Measurements from ENCODE around the gene OR51D1.

The OR51D1 gene

DNA sequence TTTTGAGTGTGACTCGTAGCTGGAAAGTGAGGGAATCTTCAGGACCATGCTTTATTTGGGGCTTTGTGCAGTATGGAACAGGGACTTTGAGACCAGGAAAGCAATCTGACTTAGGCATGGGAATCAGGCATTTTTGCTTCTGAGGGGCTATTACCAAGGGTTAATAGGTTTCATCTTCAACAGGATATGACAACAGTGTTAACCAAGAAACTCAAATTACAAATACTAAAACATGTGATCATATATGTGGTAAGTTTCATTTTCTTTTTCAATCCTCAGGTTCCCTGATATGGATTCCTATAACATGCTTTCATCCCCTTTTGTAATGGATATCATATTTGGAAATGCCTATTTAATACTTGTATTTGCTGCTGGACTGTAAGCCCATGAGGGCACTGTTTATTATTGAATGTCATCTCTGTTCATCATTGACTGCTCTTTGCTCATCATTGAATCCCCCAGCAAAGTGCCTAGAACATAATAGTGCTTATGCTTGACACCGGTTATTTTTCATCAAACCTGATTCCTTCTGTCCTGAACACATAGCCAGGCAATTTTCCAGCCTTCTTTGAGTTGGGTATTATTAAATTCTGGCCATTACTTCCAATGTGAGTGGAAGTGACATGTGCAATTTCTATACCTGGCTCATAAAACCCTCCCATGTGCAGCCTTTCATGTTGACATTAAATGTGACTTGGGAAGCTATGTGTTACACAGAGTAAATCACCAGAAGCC lies 17.5 kb downstream of the OR51D1 start:
- Histone ChIP-seq H3K4me1 (ENCODE audit: control insufficient read depth, low read length) (no peaks in the 10 kb centered on the region), H3K36me3 (ENCODE audit: control insufficient read depth, low read length) (no peaks in the 10 kb centered on the region), H3K9me3 (ENCODE audit: control insufficient read depth, insufficient read depth, low read length) (no peaks in the 10 kb centered on the region), H3K4me2 (ENCODE audit: low read length) (no peak overlapping the region), H3K27ac (ENCODE audit: low read depth, low read length) (no peak overlapping the region), H3K27me3 (ENCODE audit: control insufficient read depth, low read length) (0 out of 2 replicates have a peak, but pooled peaks cover 5% of the 10 kb centered on the region), H4K20me1 (ENCODE audit: control insufficient read depth, insufficient read depth, low read depth, low read length) (no peaks in the 10 kb centered on the region), H3K9me2 (replicated peaks; ENCODE audit: control insufficient read depth, low read length) (no peaks in the 10 kb centered on the region), H3F3A (ENCODE audit: control insufficient read depth, insufficient read depth) (no peaks in the 10 kb centered on the region), H3K79me2 (ENCODE audit: control insufficient read depth, low read length) (no peaks in the 10 kb centered on the region), H3K4me3 (ENCODE audit: low read length) (no peak overlapping the region)
- no peak for TF ChIP-seq EZH2phosphoT487 (IDR thresholded peaks at IDR 0.05; ENCODE audit: borderline replicate concordance, low read length)
- TF ChIP-seq, protein P1, sequence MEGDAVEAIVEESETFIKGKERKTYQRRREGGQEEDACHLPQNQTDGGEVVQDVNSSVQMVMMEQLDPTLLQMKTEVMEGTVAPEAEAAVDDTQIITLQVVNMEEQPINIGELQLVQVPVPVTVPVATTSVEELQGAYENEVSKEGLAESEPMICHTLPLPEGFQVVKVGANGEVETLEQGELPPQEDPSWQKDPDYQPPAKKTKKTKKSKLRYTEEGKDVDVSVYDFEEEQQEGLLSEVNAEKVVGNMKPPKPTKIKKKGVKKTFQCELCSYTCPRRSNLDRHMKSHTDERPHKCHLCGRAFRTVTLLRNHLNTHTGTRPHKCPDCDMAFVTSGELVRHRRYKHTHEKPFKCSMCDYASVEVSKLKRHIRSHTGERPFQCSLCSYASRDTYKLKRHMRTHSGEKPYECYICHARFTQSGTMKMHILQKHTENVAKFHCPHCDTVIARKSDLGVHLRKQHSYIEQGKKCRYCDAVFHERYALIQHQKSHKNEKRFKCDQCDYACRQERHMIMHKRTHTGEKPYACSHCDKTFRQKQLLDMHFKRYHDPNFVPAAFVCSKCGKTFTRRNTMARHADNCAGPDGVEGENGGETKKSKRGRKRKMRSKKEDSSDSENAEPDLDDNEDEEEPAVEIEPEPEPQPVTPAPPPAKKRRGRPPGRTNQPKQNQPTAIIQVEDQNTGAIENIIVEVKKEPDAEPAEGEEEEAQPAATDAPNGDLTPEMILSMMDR (IDR thresholded peaks at IDR 0.05; ENCODE audit: low read depth, low read length, poor library complexity, severe bottlenecking) = no peak

DNA sequence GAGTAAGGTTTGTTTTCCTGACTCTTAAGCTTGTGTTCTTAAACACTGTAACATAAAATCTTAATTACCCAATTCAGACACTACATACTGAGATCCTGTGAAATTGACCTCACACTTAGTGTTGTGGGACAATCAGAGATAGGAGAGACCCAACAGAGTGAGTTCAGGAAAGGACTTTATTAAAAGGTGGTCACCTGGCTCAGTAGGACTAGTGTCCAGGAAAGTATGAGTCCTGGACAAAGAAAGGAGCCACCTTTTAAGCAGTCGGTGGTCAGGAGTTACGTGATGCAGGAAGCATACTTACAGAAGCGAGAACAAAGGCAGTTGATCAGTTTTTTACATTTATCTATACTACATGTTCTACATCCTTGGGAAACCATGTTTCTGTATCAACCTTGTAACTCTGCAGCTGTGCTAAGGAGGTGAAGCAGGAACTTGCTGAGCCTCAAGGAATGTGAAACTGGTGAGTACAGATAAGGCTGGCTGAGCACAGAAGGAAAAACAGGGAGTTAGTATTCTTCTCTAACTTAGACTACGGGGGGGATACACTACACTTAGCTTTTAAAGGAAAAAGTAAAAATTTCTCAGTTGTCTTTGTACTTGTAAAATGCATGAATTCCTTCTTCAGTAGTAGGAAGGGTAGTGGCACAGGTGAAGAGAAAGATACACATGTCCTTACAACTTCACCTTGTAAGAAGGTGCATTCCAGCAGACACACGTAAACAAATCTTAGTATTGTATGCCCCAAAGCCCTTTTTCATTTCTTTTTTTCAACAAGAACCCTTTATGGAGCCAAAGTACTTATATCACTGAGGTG lies 21.6 kb downstream of the OR51D1 start:
- no peak overlapping the region for H3K27ac ChIP-seq (ENCODE audit: low read depth, low read length)
- H3K36me3 ChIP-seq (ENCODE audit: control insufficient read depth, low read length) = no peaks in the 10 kb centered on the region
- no peaks in the 10 kb centered on the region for H3K79me2 ChIP-seq (ENCODE audit: control insufficient read depth, low read length)
- H3K4me1 ChIP-seq (ENCODE audit: control insufficient read depth, low read length) = no peaks in the 10 kb centered on the region
- 0 out of 2 replicates have a peak, but pooled peaks cover 5% of the 10 kb centered on the region for H3K27me3 ChIP-seq (ENCODE audit: control insufficient read depth, low read length)
- no peaks in the 10 kb centered on the region for H3F3A ChIP-seq (ENCODE audit: control insufficient read depth, insufficient read depth)
- no peak overlapping the region for H3K4me3 ChIP-seq (ENCODE audit: low read length)
- no peaks in the 10 kb centered on the region for H4K20me1 ChIP-seq (ENCODE audit: control insufficient read depth, insufficient read depth, low read depth, low read length)
- TF ChIP-seq, protein P1 (IDR thresholded peaks at IDR 0.05; ENCODE audit: low read depth, low read length, poor library complexity, severe bottlenecking) = no peak
- TF ChIP-seq EZH2phosphoT487 (IDR thresholded peaks at IDR 0.05; ENCODE audit: borderline replicate concordance, low read length) = no peak
- no peaks in the 10 kb centered on the region for H3K9me3 ChIP-seq (ENCODE audit: control insufficient read depth, insufficient read depth, low read length)
- H3K9me2 ChIP-seq (replicated peaks; ENCODE audit: control insufficient read depth, low read length) = no peaks in the 10 kb centered on the region
- no peak overlapping the region for H3K4me2 ChIP-seq (ENCODE audit: low read length)

GRCh38 chr11:4662876-4663275 lies 25.6 kb downstream of the OR51D1 start:
- no peaks in the 10 kb centered on the region for H3K9me2 ChIP-seq (replicated peaks; ENCODE audit: control insufficient read depth, low read length)
- H3K79me2 ChIP-seq (ENCODE audit: control insufficient read depth, low read length) = no peaks in the 10 kb centered on the region
- TF ChIP-seq, protein P1 (IDR thresholded peaks at IDR 0.05; ENCODE audit: low read depth, low read length, poor library complexity, severe bottlenecking) = no peak
- no peak for TF ChIP-seq EZH2phosphoT487 (IDR thresholded peaks at IDR 0.05; ENCODE audit: borderline replicate concordance, low read length)
- no peak overlapping the region for H3K27ac ChIP-seq (ENCODE audit: low read depth, low read length)
- H3K4me3 ChIP-seq (ENCODE audit: low read length) = no peak overlapping the region
- H3F3A ChIP-seq (ENCODE audit: control insufficient read depth, insufficient read depth) = no peaks in the 10 kb centered on the region
- H3K36me3 ChIP-seq (ENCODE audit: control insufficient read depth, low read length) = no peaks in the 10 kb centered on the region
- H3K4me2 ChIP-seq (ENCODE audit: low read length) = no peak overlapping the region
- H3K9me3 ChIP-seq (ENCODE audit: control insufficient read depth, insufficient read depth, low read length) = no peaks in the 10 kb centered on the region
- H3K27me3 ChIP-seq (ENCODE audit: control insufficient read depth, low read length) = no peaks in the 10 kb centered on the region
- H3K4me1 ChIP-seq (ENCODE audit: control insufficient read depth, low read length) = no peaks in the 10 kb centered on the region
- no peaks in the 10 kb centered on the region for H4K20me1 ChIP-seq (ENCODE audit: control insufficient read depth, insufficient read depth, low read depth, low read length)

All from DOHH2 (cell line).